Breast epithelium (tissue), 4 donors: Measurements from ENCODE around the gene HSPE1. TPM values are rescaled to one million over a fixed set of nuclear protein-coding genes. Genes with fewer than 3 reads are reported as not detected.
A peak's percentile ranks its signal among the peaks of the same experiment; 100 is the strongest.

Experiments
- DNase-seq, 2 donors: peaks; one replicate each; pipeline ENCODE4 v3.0.0-alpha.2; 2019; ENCODE audit warnings: low spot score in 2 of 2
- H3K27ac ChIP-seq, 2 donors: fragments of 200-600 bp; sonication (generic) in 1 of 2; one replicate each; pipeline ENCODE4 v1.5.1; 2016 to 2019; ENCODE audit warnings: mild to moderate bottlenecking in 1 of 2
- H3K27me3 ChIP-seq, 2 donors: fragments of 200-600 bp; sonication (generic) in 1 of 2; one replicate each; pipeline versions ENCODE4 v1.5.1 to v1.6.0; 2017 to 2019; ENCODE audit warnings: control low read depth in 1 of 2, mild to moderate bottlenecking in 1 of 2
- H3K36me3 ChIP-seq: fragments of 200-600 bp; one replicate; pipeline ENCODE4 v1.5.1; 2019
- H3K4me1 ChIP-seq, 2 donors: fragments of 200-600 bp; sonication (generic); one replicate each; pipeline ENCODE4 v1.5.1; 2016 to 2019; ENCODE audit warnings: control low read depth in 1 of 2
- H3K4me3 ChIP-seq, 3 donors: fragments of 200-600 bp; sonication (generic); 1 replicate in 2 of 3; 2 replicates in 1 of 3; pipeline ENCODE4 v1.5.1; 2016 to 2019; ENCODE audit warnings: mild to moderate bottlenecking in 3 of 3, moderate library complexity in 2 of 3
- H3K9me3 ChIP-seq, 2 donors: fragments of 200-600 bp; sonication (generic) in 1 of 2; one replicate each; pipeline ENCODE4 v1.5.1; 2016 to 2019; ENCODE audit warnings: control low read depth in 1 of 2
- POLR2A ChIP-seq: fragments of 450-650 bp; IDR thresholded peaks from one replicate; pipeline ENCODE4 v1.6.1; 2016; ENCODE audit warnings: antibody characterized with exemption, mild to moderate bottlenecking, moderate library complexity
- POLR2AphosphoS5 ChIP-seq, 3 donors: sonication (generic); formaldehyde crosslinking; IDR thresholded peaks; one replicate each; pipeline ENCODE4 v1.6.1; 2017; ENCODE audit warnings: antibody characterized with exemption in 3 of 3
- intact Hi-C: fragments of 100-400 bp; cut with DNase I; formaldehyde crosslinking; loops from one replicate; pipeline ENCODE4 v1.15.1; 2023; ENCODE audit warnings: low total_unique reads
- total RNA-seq, 3 donors: library from RNA; depleted of rRNA; stranded (reverse); fragments of >200 nt; gene quantifications; one replicate each; pipeline ENCODE4 v1.1.0, GENCODE V29; 2016
- TF ChIP-seq, protein P1 (sequence below), 3 donors: fragments of 450-650 bp; IDR thresholded peaks; one replicate each; pipeline ENCODE4 v1.5.1; 2016 to 2017; ENCODE audit warnings: antibody characterized with exemption in 3 of 3, mild to moderate bottlenecking in 3 of 3, moderate library complexity in 3 of 3

HSPE1 gene
- total RNA-seq, 3 donors from 2014 or later, result 74.9 to 170 (median 124) TPM

DNA sequence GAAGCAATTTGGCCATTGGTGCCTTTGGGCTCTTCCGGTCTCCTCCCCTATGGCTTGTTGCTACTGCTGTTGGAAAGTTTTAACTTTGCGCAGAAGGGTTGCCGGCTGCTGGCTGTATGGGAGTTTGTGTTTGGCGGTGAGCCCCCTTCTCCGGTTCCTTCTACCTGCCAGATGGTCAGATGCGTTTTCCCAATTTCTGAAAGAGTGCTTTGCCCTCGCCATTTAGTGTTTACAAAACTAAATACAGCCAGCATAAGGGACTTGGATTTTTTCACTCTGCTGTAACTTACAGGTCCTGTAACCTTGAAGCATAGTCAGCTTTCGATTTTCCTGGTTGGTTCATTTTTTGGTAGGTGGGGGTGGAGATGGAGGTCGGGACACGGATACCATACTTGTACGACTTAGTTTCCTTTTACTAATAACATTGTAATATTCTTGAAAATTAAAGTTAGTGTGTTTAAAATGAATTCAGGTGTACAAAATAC is 46.2 kb upstream of the HSPE1 start:
- no peaks in the 10 kb centered on the region for H3K27me3 ChIP-seq
- H3K4me3 ChIP-seq, result peak overlapping the region; percentile 74 to 93 (median 90)
- TF ChIP-seq POLR2AphosphoS5 (IDR thresholded peaks at IDR 0.05), result no peak
- TF ChIP-seq, protein P1, sequence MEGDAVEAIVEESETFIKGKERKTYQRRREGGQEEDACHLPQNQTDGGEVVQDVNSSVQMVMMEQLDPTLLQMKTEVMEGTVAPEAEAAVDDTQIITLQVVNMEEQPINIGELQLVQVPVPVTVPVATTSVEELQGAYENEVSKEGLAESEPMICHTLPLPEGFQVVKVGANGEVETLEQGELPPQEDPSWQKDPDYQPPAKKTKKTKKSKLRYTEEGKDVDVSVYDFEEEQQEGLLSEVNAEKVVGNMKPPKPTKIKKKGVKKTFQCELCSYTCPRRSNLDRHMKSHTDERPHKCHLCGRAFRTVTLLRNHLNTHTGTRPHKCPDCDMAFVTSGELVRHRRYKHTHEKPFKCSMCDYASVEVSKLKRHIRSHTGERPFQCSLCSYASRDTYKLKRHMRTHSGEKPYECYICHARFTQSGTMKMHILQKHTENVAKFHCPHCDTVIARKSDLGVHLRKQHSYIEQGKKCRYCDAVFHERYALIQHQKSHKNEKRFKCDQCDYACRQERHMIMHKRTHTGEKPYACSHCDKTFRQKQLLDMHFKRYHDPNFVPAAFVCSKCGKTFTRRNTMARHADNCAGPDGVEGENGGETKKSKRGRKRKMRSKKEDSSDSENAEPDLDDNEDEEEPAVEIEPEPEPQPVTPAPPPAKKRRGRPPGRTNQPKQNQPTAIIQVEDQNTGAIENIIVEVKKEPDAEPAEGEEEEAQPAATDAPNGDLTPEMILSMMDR (IDR thresholded peaks at IDR 0.05), result no peak
- TF ChIP-seq POLR2A, result no peak
- H3K27ac ChIP-seq, result peak overlapping the region; percentile 99 to 100
- no peaks in the 10 kb centered on the region for H3K36me3 ChIP-seq
- peak in 1 of 2 donors; percentile 64 for DNase-seq
- H3K4me1 ChIP-seq, result peaks cover 0 to 7% of the 10 kb centered on the region in 2 donors
- no peaks in the 10 kb centered on the region for H3K9me3 ChIP-seq
- intact Hi-C loops, result no loop called here

DNA sequence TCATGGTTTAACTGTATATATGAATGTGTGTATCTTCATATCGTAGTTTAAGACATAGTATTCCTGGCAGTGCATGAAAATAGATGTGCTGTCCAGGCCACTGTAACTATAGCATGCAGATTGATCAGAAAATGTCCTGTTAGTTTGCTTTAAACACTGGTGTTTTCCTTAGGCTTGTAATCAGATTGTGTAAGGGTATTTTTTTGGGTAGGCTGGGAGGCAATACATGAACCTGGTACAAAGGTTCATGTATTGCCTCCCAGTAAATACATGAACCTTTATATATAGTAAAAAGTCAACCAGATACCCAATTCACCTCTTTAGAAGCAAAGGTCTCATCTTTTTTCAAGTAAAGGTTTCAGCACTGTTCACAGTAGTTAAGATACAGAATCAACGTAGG is 45.3 kb upstream of the HSPE1 start:
- no peaks in the 10 kb centered on the region for H3K36me3 ChIP-seq
- H3K4me1 ChIP-seq, result peaks cover 0 to 7% of the 10 kb centered on the region in 2 donors
- H3K4me3 ChIP-seq, result peak overlapping the region in 2 of 3 donors; percentile 90 to 93
- no peaks in the 10 kb centered on the region for H3K9me3 ChIP-seq
- no peaks in the 10 kb centered on the region for H3K27me3 ChIP-seq
- H3K27ac ChIP-seq, result peak overlapping the region in 1 of 2 donors; percentile 100
- DNase-seq, result no peak
- intact Hi-C loops, result no loop called here
- no peak for TF ChIP-seq POLR2A
- TF ChIP-seq, protein P1 (IDR thresholded peaks at IDR 0.05), result no peak
- no peak for TF ChIP-seq POLR2AphosphoS5 (IDR thresholded peaks at IDR 0.05)

DNA sequence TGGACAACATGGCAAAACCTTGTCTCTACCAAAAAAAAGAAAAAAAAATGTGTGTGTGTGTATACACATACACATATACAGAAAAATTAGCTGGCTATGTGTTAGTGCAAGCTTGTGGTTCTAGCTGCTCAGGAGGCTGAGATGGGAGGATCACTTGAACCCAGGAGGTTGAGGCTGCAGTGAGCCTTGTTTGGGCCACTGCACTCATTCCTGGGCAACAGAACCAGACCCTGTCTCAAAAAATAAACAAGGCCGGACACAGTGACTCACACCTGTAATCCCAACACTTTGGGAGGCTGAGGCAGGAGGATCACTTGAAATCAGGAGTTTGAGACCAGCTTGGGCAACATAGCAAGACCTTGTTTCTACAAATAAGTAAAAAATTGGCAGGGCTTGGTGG is 44.8 kb upstream of the HSPE1 start:
- Histone ChIP-seq H3K4me3 (no peak overlapping the region), H3K4me1 (peaks cover 0 to 7% of the 10 kb centered on the region in 2 donors), H3K9me3 (no peaks in the 10 kb centered on the region), H3K27me3 (no peaks in the 10 kb centered on the region), H3K36me3 (no peaks in the 10 kb centered on the region), H3K27ac (no peak overlapping the region)
- intact Hi-C loops, result no loop called here
- TF ChIP-seq, protein P1 (IDR thresholded peaks at IDR 0.05), result no peak
- no peak for TF ChIP-seq POLR2AphosphoS5 (IDR thresholded peaks at IDR 0.05)
- no peak for TF ChIP-seq POLR2A
- no peak for DNase-seq

DNA sequence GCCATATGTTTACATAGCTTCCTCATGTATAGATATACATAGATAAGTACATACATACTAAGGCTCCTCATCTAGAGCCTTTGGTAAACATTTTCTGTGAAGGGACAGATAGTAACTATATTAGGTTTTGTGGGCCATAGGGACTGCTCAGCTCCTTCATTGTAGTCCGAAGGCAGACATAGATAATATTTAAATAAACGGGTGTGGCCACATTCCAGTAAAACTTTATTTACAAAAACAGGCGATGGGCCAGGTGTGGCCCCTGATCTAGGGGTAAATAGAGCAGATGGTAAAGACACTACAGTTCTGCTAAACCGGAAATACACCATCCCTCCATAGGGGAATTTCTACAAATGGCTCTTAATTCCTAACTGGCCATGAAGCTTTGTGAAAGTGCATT is 39.5 kb upstream of the HSPE1 start:
- Histone ChIP-seq H3K36me3 (no peaks in the 10 kb centered on the region), H3K9me3 (no peaks in the 10 kb centered on the region), H3K27ac (no peak overlapping the region), H3K4me3 (no peak overlapping the region), H3K4me1 (no peaks in the 10 kb centered on the region), H3K27me3 (no peaks in the 10 kb centered on the region)
- TF ChIP-seq POLR2AphosphoS5 (IDR thresholded peaks at IDR 0.05), result no peak
- TF ChIP-seq, protein P1 (IDR thresholded peaks at IDR 0.05), result no peak
- no peak for TF ChIP-seq POLR2A
- DNase-seq, result no peak
- intact Hi-C loops, result no loop called here

DNA sequence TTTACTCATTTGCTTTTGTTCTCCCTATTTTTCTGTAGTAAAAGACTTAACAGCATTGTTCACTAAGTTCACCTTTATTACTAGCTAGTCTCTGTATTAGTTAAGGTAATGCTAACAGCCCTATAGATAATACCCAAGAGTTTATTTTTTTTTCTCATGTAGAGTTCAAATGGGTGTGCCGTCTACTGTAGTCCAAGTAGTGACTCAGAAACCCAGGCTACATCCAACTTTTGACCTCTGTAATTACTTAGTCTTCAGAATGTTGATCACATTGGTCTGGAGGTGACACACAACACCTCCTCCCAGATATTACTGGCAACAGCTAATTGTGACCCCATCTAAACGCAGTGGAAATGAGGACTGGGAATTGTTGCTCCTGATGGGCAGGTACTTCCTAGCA is 39.1 kb upstream of the HSPE1 start:
- no peak overlapping the region for H3K27ac ChIP-seq
- H3K36me3 ChIP-seq, result no peaks in the 10 kb centered on the region
- intact Hi-C loops, result no loop called here

More for the DNA sequence above, 39.1 kb upstream of the HSPE1 start:
- DNase-seq, result no peak
- Histone ChIP-seq H3K4me3 (no peak overlapping the region), H3K9me3 (no peaks in the 10 kb centered on the region), H3K4me1 (no peaks in the 10 kb centered on the region), H3K27me3 (no peaks in the 10 kb centered on the region)
- TF ChIP-seq, protein P1 (IDR thresholded peaks at IDR 0.05), result no peak
- TF ChIP-seq POLR2AphosphoS5 (IDR thresholded peaks at IDR 0.05), result no peak
- TF ChIP-seq POLR2A, result no peak
